Mesangial cell (primary cell): ENCODE measurements around the gene WBP2NL. TPM values are rescaled to one million over a fixed set of nuclear protein-coding genes. Genes with fewer than 3 reads are reported as not detected.

Experiments
- total RNA-seq: library from RNA; depleted of rRNA; stranded (reverse); fragments of >200 nt; gene quantifications from 2 replicates; pipeline ENCODE4 v1.2.3, GENCODE V29; 2015

WBP2NL gene
- total RNA-seq: 0.38 TPM in 1 of 2 replicates, not detected in the other

GRCh38 chr22:41998361-41999261 lies at the start of gene WBP2NL:
TSS of gene WBP2NL (plus strand) at chr22:41998788. CDS start at chr22:41998819, 31 bp downstream.

GRCh38 chr22:41951898-41952474 lies 46.6 kb upstream of the WBP2NL start, which contains the start of gene SMIM45:
TSS of gene SMIM45 (plus strand) at chr22:41952150.

GRCh38 chr22:41969110-41969646 lies 29.4 kb upstream of the WBP2NL start, which contains the start of gene SEPTIN3:
TSS of gene SEPTIN3 (plus strand) at chr22:41969443. CDS start at chr22:41971493, 2,050 bp downstream.

GRCh38 chr22:42070517-42071422 lies 72.2 kb downstream of the WBP2NL start, which contains the start of gene NAGA:
TSS of gene NAGA (minus strand) at chr22:42070812. CDS start at chr22:42070297, 515 bp downstream.

GRCh38 chr22:42074132-42074811 lies 75.7 kb downstream of the WBP2NL start, which contains the start of gene PHETA2:
TSS of gene PHETA2 (plus strand) at chr22:42074248. CDS start at chr22:42077294, 3,046 bp downstream.

Other genes starting within 250 kb of the WBP2NL start
- gene CCDC134, start 198.1 kb upstream of the WBP2NL start, total RNA-seq: 7.0 and 15.3 TPM in 2 replicates
- gene SREBF2, start 165.7 kb upstream of the WBP2NL start, total RNA-seq: 86.9 and 138 TPM in 2 replicates
- not detected in 2 replicates for gene SHISA8, start 83.7 kb upstream of the WBP2NL start, total RNA-seq
- 0.16 and 0.25 TPM in 2 replicates for gene TNFRSF13C, start 72.0 kb upstream of the WBP2NL start, total RNA-seq
- 7.1 and 76.3 TPM in 2 replicates for gene CENPM, start 51.6 kb upstream of the WBP2NL start, total RNA-seq
- gene SEPTIN3, start 29.3 kb upstream of the WBP2NL start, total RNA-seq: 0.16 and 0.38 TPM in 2 replicates
- gene NAGA, start 72.0 kb downstream of the WBP2NL start, total RNA-seq: 40.9 and 49.9 TPM in 2 replicates
- 12.5 and 14.3 TPM in 2 replicates for gene PHETA2, start 75.5 kb downstream of the WBP2NL start, total RNA-seq
- gene SMDT1, start 80.9 kb downstream of the WBP2NL start, total RNA-seq: 2.0 and 3.7 TPM in 2 replicates
- 36.1 and 45.3 TPM in 2 replicates for gene NDUFA6, start 92.0 kb downstream of the WBP2NL start, total RNA-seq
- gene CYP2D6, start 132.0 kb downstream of the WBP2NL start, total RNA-seq: 0.51 TPM in 1 of 2 replicates, not detected in the other